ENCODE data around the gene OMG. TPM values are rescaled to one million over a fixed set of nuclear protein-coding genes. Genes with fewer than 3 reads are reported as not detected.
"Not testable (repeated sequence)": the region's sequence is repeated elsewhere in the genome, so short reads cannot be mapped to it uniquely, and the experiment has no call there.

Gene OMG
- total RNA-seq = under 0.01 TPM

GRCh38 chr17:31297090-31297489, at the start of gene OMG:
Gene OMG, minus strand, starts transcription at chr17:31297239. Its CDS starts 908 bp downstream, at chr17:31296331.
- no peak for DNase-seq (ENCODE audit: low read depth in 2 of 3, low spot score in 2 of 3)

- DNase-seq (ENCODE audit: low read depth in 2 of 3, low spot score in 2 of 3) = not testable (repeated sequence)
These were observed 48.2 kb upstream of the OMG start for GRCh38 chr17:31345191-31345747.

DNA sequence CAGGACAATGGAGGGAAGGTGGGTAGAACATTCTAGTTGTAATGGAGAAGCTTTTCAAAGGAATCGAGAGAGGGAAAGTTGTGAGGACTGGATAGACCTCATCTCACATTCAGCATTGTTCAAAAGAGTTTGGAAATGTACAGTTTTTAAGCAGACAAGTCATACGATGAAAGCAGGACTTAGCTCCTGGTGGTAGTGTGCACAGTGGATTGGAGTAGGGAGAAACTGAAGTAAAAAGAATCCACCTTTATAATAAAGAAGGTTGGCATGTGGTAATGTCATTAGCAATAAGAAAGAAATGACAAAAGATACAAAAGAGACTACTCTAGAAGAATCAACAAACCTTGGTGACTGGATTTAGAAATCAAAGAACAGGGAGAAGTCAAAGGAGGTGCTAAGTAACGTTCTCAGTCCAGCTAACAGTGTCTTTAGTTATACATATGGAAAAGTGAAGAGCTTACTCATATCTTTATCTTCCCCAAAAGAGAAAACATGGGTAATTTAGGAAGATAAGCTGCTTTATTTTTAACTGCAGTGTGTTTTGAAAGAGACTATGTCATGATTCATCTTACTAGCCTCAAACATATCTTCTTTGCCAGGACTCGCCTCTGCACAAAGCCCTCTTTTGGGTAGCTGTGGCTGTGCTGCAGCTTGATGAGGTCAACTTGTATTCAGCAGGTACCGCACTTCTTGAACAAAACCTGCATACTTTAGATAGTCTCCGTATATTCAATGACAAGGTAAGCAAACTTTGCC, 43.0 kb upstream of the OMG start:
- no peak for DNase-seq (ENCODE audit: low read depth in 2 of 3, low spot score in 2 of 3)

- no peak for DNase-seq (ENCODE audit: low read depth in 2 of 3, low spot score in 2 of 3)
These were observed 32.2 kb upstream of the OMG start for GRCh38 chr17:31329221-31329620.

DNA sequence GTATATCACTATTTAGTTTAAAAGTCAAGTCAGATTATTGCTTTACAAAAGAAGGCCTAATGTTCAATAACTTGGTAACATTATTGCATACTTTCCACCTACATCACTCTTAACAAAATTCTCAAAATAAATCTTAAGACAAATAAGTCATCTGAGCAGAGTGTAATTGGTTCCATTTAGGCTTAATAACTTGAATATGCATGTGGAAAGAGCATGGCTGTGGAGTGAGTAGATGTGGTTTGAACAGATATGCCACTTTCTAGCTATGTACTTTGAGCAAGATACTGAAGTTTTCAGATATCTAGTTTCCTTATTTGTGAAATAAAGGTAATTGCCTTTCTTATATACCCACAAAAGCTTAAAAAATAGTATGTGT, 31.1 kb upstream of the OMG start:
- DNase-seq (ENCODE audit: low read depth in 2 of 3, low spot score in 2 of 3) = no peak

GRCh38 chr17:31327534-31328159, 30.6 kb upstream of the OMG start:
- DNase-seq (ENCODE audit: low read depth in 2 of 3, low spot score in 2 of 3) = no peak

DNA sequence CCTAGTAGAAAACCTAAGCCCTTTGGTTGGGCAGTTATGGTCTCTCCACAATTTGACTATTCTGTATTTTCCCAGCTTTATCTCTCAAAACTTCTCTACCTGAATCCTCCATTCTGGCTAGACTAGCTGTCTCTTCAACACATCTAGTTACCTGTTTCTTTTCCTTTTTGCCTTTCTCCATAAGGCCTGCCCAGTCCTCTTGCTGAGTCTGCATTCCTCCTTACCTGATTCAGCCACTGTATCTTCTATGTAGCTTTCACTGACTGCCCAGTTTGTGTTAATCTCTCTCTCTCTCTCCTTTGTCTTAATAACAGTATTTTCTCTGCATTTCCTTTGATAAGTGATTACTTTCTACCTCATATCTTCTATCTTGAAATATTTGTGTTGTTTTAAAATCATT, 26.5 kb upstream of the OMG start:
- DNase-seq (ENCODE audit: low read depth in 2 of 3, low spot score in 2 of 3) = no peak

- DNase-seq (ENCODE audit: low read depth in 2 of 3, low spot score in 2 of 3) = no peak
These were observed 24.9 kb upstream of the OMG start for GRCh38 chr17:31321966-31322365.

DNA sequence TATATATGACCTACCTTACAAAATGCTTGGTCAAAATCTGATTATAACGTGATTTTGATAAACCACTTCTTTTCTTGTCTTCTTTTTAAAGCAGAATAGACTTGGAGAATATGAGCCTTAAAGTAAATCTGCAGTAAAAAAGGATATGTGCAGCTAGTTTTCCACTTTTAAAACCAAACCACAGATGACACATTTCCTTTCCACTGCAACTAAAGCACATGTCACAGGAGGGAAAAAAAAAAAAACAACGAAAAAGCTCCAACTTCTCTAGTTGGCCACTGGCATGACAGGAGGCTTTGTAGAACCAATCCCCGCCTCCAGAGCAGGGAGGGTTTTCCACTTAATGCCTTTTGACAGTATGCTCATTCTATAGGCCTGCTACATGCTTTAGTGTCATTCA, 24.4 kb upstream of the OMG start, which contains the start of gene EVI2A:
Gene EVI2A (minus strand): TSS at position 142 of the 400 bp plus-strand sequence. CDS start 2,609 bp downstream, outside the sequence.
- DNase-seq (ENCODE audit: low read depth in 2 of 3, low spot score in 2 of 3) = peak; percentile 58 to 94 (median 87)

DNA sequence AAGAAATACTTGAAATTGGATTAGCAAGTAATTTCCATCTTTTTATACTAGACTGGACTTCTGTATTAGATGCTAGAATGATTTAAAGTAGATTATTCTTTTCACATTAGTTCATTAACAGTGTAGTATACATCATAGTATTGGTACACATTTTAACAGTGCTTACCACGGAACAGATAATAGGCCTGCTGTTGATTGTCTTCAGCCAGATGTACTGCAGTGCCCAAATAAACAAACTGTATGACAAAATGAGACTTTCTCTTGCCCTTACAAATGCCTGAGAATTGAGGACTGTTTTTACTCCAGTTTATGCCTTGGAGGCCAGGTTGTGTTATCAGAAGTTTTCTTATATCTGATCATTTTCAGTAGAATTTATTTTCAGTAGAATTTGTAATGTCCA, 23.8 kb upstream of the OMG start:
- no peak for DNase-seq (ENCODE audit: low read depth in 2 of 3, low spot score in 2 of 3)

- no peak for DNase-seq (ENCODE audit: low read depth in 2 of 3, low spot score in 2 of 3)
These were observed 23.2 kb upstream of the OMG start for GRCh38 chr17:31320241-31320640.

DNA sequence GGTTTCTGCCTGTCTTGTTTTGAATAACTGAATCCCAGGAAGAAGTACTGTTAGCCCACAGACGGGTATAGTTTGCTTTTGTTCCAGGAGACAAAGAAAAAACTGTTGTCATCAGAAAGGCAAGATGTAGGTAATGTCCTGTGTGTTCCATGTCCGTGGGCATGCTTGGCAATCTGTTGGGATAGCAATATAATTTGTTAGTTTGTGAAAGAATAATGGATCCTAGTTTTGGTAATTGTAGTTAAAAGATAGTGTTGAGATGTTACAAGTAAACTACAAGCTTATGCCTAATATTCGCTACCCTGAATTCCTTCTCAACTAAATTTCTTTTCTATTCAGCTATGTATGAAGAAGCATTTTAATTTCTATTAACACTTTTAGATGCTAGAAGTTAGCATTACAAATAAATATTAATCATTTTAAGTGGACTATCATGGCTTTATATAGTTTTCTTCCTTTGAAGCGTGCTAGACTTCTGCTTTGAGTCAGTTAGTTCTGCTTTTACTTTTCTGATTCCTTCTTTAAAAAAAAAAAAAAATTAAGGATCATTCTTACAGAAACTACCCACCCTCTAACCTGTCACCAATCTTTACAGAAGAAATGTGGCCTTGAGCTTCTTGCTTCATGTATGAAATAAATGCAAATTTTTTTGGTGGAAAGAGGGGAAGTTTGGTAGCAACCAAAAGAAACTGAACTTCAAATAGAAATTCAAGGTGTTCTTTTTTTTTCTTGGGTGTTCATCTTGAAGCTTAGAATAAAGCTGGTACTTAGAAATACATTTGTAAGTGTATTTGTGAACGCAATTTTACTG, 22.0 kb upstream of the OMG start:
- peak in 1 of 3 donors; percentile 80 for DNase-seq (ENCODE audit: low read depth in 2 of 3, low spot score in 2 of 3)

GRCh38 chr17:31318298-31318801, 21.3 kb upstream of the OMG start:
- peak in 1 of 3 donors; percentile 36 for DNase-seq (ENCODE audit: low read depth in 2 of 3, low spot score in 2 of 3)

DNA sequence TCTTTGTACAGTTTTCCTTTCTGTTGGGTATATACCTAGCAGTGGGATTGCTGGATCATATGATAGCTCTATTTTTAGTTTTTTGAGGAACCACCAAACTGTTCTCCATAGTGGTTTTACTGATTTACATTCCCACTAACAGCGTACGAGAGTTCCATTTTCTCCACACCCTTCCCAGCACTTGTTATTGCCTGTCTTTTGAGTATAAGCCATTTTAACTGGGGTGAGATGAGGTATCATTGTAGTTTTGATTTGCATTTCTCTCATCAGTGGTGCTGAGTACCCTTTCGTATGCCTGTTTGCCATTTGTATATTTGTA, 17.7 kb upstream of the OMG start:
- DNase-seq (ENCODE audit: low read depth in 2 of 3, low spot score in 2 of 3) = no peak

DNA sequence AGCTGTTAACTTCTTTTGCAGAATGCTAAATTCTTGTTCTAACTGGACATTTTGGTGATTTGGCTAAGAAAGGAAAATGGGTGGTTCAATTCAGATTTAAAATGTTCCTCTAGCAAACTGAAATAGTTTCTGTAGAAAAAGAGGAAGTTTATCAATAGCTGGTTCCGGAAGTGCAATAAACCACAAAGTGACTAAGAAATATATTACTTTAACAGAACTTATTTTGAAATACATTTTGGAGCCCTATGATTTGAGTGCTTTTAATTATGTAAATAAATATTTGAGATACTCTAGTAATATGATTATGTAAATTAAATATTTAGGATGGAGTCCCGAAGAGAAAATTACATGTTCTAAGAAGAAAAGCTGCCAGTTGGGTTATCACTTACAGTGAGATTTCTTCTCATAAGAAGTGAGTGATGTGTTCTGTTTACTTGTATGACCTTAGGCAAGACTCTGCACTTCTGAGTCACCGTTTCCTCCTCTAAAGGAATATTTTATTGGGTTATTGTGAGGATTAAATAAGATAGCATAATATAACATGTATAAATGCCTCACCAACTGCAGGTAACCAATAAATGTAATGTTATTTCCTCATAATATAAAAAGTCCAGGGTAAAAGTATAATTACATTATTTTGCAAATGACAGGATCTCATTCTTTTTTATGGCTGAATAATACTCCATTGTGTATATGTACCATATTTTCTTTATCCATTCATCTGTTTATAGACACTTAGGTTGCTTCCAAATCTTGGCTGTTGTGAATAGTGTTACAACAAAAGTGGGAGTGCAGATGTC, 17.1 kb upstream of the OMG start, which contains the start of gene EVI2B:
Gene EVI2B (minus strand): TSS at position 73 of the 800 bp plus-strand sequence. CDS start 8,445 bp downstream, outside the sequence.
- peak in 2 of 3 donors; percentile 84 to 94 for DNase-seq (ENCODE audit: low read depth in 2 of 3, low spot score in 2 of 3)

DNA sequence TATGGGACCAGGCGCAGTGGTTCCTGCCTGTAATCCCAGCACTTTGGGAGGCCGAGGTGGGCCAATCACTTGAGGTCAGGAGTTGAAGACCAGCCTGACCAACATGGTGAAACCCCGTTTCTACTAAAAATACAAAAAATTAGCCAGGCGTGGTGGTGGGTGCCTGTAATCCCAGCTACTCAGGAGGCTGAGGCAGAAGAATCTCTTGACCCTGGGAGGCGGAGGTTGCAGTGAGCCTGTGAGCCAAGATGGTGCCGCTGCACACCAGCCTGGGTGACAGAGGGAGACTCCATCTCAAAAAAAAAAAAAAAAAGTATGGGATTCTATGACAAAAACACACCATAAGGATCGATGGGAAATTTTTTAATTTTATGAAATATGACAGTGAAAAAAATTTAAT, 15.2 kb upstream of the OMG start:
- DNase-seq (ENCODE audit: low read depth in 2 of 3, low spot score in 2 of 3) = peak in 1 of 3 donors; percentile 18

DNA sequence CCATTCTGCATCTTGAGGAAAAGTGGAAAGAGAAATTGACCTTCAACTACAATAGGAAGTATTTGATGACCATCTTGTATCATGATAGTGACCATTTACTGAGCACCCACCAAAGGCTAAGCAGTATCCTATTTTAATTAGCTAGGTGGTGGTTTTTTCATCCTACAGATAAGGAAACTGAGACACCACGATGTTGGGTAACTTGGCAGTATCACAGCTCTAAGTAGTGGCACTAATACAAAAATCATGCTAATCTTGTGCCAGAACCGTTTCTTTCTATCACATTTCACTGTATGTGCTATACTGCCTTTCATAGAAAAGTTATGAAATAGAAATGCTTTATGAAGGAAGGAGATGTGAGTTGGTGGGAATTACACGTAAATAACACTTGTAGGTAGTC, 14.5 kb upstream of the OMG start:
- DNase-seq (ENCODE audit: low read depth in 2 of 3, low spot score in 2 of 3) = no peak

GRCh38 chr17:31310886-31311285, 13.8 kb upstream of the OMG start:
- DNase-seq (ENCODE audit: low read depth in 2 of 3, low spot score in 2 of 3) = no peak

DNA sequence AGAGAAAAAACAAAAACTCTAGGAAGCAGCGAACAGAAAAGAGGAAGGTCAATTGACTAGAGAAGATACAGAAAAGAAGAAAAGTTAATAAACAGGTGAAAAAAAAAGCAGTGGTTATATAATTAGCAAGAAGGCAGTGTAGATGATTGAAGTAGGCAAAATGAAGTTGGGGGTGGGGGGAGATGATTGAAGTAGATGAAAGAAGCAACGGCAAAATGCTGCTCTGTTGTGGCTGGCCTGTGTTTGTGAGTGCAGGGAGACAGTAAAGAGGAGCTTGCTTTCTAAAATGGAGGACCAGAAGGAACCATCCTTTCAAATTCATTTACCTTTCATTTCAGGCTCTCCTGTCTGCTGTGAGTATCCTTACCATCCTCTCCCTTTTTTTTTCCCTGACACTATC, 13.2 kb upstream of the OMG start:
- DNase-seq (ENCODE audit: low read depth in 2 of 3, low spot score in 2 of 3) = peak in 1 of 3 donors; percentile 30

DNA sequence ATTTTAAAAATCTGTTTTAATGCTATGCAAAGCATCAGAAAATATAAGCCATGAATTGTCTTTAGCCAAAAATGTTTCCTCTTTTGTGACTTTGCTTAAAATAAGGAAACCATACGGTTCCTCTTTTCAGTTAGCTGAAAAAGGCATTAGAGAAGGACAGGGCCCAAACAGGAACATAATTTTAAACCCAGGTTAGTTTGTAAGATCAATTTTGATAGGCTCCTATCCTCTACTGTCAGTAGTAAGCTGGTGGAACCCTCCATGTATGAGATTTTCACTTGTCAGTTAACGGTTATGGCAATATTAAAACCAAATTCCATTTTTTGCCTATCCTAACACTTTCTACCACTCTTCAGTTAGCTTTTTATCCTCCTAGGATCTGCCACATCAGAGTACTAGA, 12.5 kb upstream of the OMG start:
- peak in 2 of 3 donors; percentile 78 to 91 for DNase-seq (ENCODE audit: low read depth in 2 of 3, low spot score in 2 of 3)
